SK-N-SH (cell line): ENCODE data around the gene ME1. TPM values are rescaled to one million over a fixed set of nuclear protein-coding genes. Genes with fewer than 3 reads are reported as not detected.

ENCODE experiments used
- CTCF ChIA-PET: fragments of 300-600, 350-600 bp; formaldehyde crosslinking; extraction: SDS; loops from one replicate; lab custom pipeline; 2021; lab: Yijun Ruan, JAX
- POLR2A ChIA-PET: fragments of 350-600 bp; sonication (Branson Sonifier 250); formaldehyde crosslinking; extraction: SDS; loops from one replicate; lab custom pipeline; 2020; ENCODE audit warnings: antibody characterized with exemption, inconsistent platforms; lab: Yijun Ruan, JAX
- DNase-seq: peaks from one replicate; pipeline ENCODE4 v3.0.0; 2012
- H2AFZ ChIP-seq: fragments of 200-600 bp; sonication (generic); 2 replicates; pipeline ENCODE4 v1.8.1; 2016; ENCODE audit warnings: antibody characterized with exemption, mild to moderate bottlenecking, low read depth
- H3F3A ChIP-seq: fragments of 200-600 bp; sonication (generic); replicated peaks from 2 replicates; pipeline ENCODE3; 2016; ENCODE audit warnings: antibody characterized with exemption, mild to moderate bottlenecking; ENCODE audit not compliant: insufficient read depth
- H3K27ac ChIP-seq, 2 experiments: fragments of 200-500 bp in 1 of 2; fragments of 200-600 bp in 1 of 2; sonication (Bioruptor generic) in 1 of 2; sonication (generic), shearing (Covaris generic) in 1 of 2; 2 replicates each; pipeline versions ENCODE4 v1.5.1 to v1.6.1; 2014 to 2016; ENCODE audit warnings: low read depth in 2 of 2, inconsistent platforms in 1 of 2, low read length in 1 of 2, mild to moderate bottlenecking in 1 of 2, mixed read lengths in 1 of 2
- H3K27me3 ChIP-seq: fragments of 200-600 bp; sonication (generic), shearing (Covaris generic); 2 replicates; pipeline ENCODE4 v1.6.1; 2016; ENCODE audit warnings: mixed run types; ENCODE audit not compliant: insufficient read depth
- H3K36me3 ChIP-seq, 2 experiments: fragments of 200-500 bp in 1 of 2; fragments of 200-600 bp in 1 of 2; sonication (Bioruptor generic) in 1 of 2; sonication (generic) in 1 of 2; replicated peaks in 1 of 2; 2 replicates each; pipeline versions ENCODE3 to v1.5.1; 2014 to 2016; ENCODE audit warnings: low read length in 1 of 2, mild to moderate bottlenecking in 1 of 2; ENCODE audit not compliant: insufficient read depth in 2 of 2, control insufficient read depth in 1 of 2
- H3K4me1 ChIP-seq, 2 experiments: fragments of 200-500 bp in 1 of 2; fragments of 200-600 bp in 1 of 2; sonication (Bioruptor generic) in 1 of 2; sonication (generic), shearing (Covaris generic) in 1 of 2; 2 replicates each; pipeline versions ENCODE4 v1.5.1 to v1.6.1; 2014 to 2016; ENCODE audit warnings: low read depth in 1 of 2, low read length in 1 of 2, mixed run types in 1 of 2; ENCODE audit not compliant: insufficient read depth in 2 of 2, control insufficient read depth in 1 of 2
- H3K4me2 ChIP-seq: fragments of 200-600 bp; sonication (generic), shearing (Covaris generic); 2 replicates; pipeline ENCODE4 v1.6.1; 2017; ENCODE audit warnings: mixed run types
- H3K4me3 ChIP-seq, 2 experiments: fragments of 200-500 bp in 1 of 2; fragments of 200-600 bp in 1 of 2; sonication (Bioruptor generic) in 1 of 2; sonication (generic), shearing (Covaris generic) in 1 of 2; 2 replicates each; pipeline versions ENCODE4 v1.5.1 to v1.8.1; 2014 to 2016; ENCODE audit warnings: low read depth in 2 of 2, inconsistent platforms in 1 of 2, low read length in 1 of 2, mild to moderate bottlenecking in 1 of 2, mixed read lengths in 1 of 2, moderate library complexity in 1 of 2
- H3K79me2 ChIP-seq: fragments of 200-600 bp; sonication (generic); 2 replicates; pipeline ENCODE4 v1.8.1; 2017; ENCODE audit warnings: mild to moderate bottlenecking; ENCODE audit not compliant: insufficient read depth
- H3K9ac ChIP-seq: fragments of 200-600 bp; sonication (generic); 2 replicates; pipeline ENCODE4 v1.6.1; 2017; ENCODE audit warnings: mixed run types
- H3K9me2 ChIP-seq: fragments of 200-600 bp; sonication (generic); 2 replicates; pipeline ENCODE4 v1.6.1; 2017; ENCODE audit warnings: mixed run types
- H3K9me3 ChIP-seq: fragments of 200-600 bp; sonication (generic); 2 replicates; pipeline ENCODE4 v1.6.1; 2017; ENCODE audit warnings: mixed run types, mild to moderate bottlenecking, moderate library complexity
- H4K20me1 ChIP-seq: fragments of 200-600 bp; sonication (generic); 2 replicates; pipeline ENCODE4 v1.6.1; 2017; ENCODE audit warnings: mild to moderate bottlenecking, mixed run types; ENCODE audit not compliant: insufficient read depth
- EP300 ChIP-seq, 2 experiments: IDR thresholded peaks; 2 replicates each; pipeline versions ENCODE4 v1.4.0 to v1.6.1; 2012; ENCODE audit warnings: borderline replicate concordance in 1 of 2, low read depth in 1 of 2, low read length in 1 of 2
- FOXJ3 ChIP-seq: sonication (generic); formaldehyde crosslinking; IDR thresholded peaks from 2 replicates; pipeline ENCODE4 v1.5.1; 2020; ENCODE audit warnings: mild to moderate bottlenecking, missing genetic modification reagents
- GABPA ChIP-seq: IDR thresholded peaks from 2 replicates; pipeline ENCODE4 v1.4.0; 2012; ENCODE audit warnings: low read depth, mild to moderate bottlenecking
- JUND ChIP-seq: IDR thresholded peaks from 2 replicates; pipeline ENCODE4 v1.4.0; 2012
- MEF2A ChIP-seq: IDR thresholded peaks from 2 replicates; pipeline ENCODE4 v1.4.0; 2012; ENCODE audit warnings: low read depth, borderline replicate concordance
- MXI1 ChIP-seq: IDR thresholded peaks from 2 replicates; pipeline ENCODE4 v1.6.1; 2012; ENCODE audit warnings: mild to moderate bottlenecking, low read depth, low read length, improper control_type of control experiment
- NRF1 ChIP-seq: IDR thresholded peaks from 2 replicates; pipeline ENCODE4 v1.6.1; 2012; ENCODE audit warnings: low read depth, mild to moderate bottlenecking, low read length
- POLR2AphosphoS5 ChIP-seq: IDR thresholded peaks from 2 replicates; pipeline ENCODE4 v1.6.1; 2012; ENCODE audit warnings: low read depth, low read length
- RAD21 ChIP-seq: IDR thresholded peaks from 2 replicates; pipeline ENCODE4 v1.6.1; 2012; ENCODE audit warnings: mild to moderate bottlenecking, low read length
- RCOR1 ChIP-seq: fragments of 150-350 bp; IDR thresholded peaks from 2 replicates; pipeline ENCODE4 v1.6.1; 2017; ENCODE audit warnings: antibody characterized with exemption, low read length
- SIN3A ChIP-seq: IDR thresholded peaks from 2 replicates; pipeline ENCODE4 v1.6.1; 2012; ENCODE audit warnings: low read depth, mild to moderate bottlenecking, low read length, moderate library complexity, borderline replicate concordance
- SMC3 ChIP-seq: IDR thresholded peaks from 2 replicates; pipeline ENCODE4 v1.6.1; 2012; ENCODE audit warnings: low read depth, low read length, improper control_type of control experiment
- TAF1 ChIP-seq: IDR thresholded peaks from 2 replicates; pipeline ENCODE4 v1.6.1; 2012; ENCODE audit warnings: low read depth, mild to moderate bottlenecking, low read length, moderate library complexity, borderline replicate concordance
- TCF12 ChIP-seq: IDR thresholded peaks from 2 replicates; pipeline ENCODE4 v1.4.0; 2012
- WGBS: methylation state at CpG from one replicate; pipeline ENCODE4 v1.1.6; 2017; ENCODE audit warnings: low lambda C conversion rate; 5-methylcytosine and 5-hydroxymethylcytosine counted together
- polyA plus RNA-seq, 3 experiments: library from polyadenylated mRNA; depleted of rRNA; stranded (reverse); fragments of >200 nt; gene quantifications; 2 replicates each; pipeline ENCODE4 v1.2.3, GENCODE V29; 2012
- TF ChIP-seq, protein P1 (sequence below): fragments of 200-600 bp; sonication (generic); IDR thresholded peaks from 2 replicates; pipeline ENCODE4 v1.6.1; 2017; ENCODE audit warnings: antibody characterized with exemption, mild to moderate bottlenecking, moderate library complexity
- TF ChIP-seq, protein P2 (sequence below): IDR thresholded peaks from 2 replicates; pipeline ENCODE4 v1.4.0; 2012; ENCODE audit warnings: low read depth, borderline replicate concordance

Gene ME1
- polyA plus RNA-seq, 1 of the 3 experiments (the other 2 are of a cell fraction): 4.9 TPM

DNA sequence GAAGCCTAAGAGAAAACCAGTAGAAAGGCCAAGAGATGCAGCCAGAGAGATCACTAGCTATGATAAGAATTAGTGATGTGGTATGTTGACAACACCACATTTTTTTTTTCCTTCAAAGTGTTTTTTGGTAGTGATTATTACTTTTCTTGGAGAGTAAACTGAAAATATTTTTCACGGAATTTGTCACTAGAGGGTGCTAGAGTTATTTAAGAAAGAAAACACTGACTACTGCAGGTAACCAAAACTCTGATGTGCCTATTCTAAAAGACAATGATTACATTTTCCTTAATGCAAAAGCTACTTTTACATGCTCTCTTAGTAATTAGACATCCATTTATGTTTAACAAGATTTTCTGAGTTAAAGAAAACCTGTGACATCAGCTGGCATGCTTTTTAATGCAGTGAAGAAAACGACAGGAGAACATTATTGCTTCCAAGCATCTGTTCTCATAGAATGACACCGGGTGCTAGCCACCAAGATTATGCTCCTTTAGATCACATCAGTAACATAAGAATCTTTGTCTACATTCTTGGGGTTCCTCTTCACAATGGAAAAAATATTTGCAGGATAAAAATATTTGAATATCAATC, 208.9 kb downstream of the ME1 start:
- Histone ChIP-seq H3K79me2 (no peaks in the 10 kb centered on the region), H2AFZ (no peak overlapping the region), H3K9ac (no peak overlapping the region), H3K36me3 (peaks cover 0 to 3% of the 10 kb centered on the region in 2 experiments), H3F3A (peaks cover 4% of the 10 kb centered on the region), H3K4me3 (no peak overlapping the region; a peak in 1 of 4 replicates), H3K27ac (no peak overlapping the region), H3K9me3 (no peaks in the 10 kb centered on the region), H3K9me2 (no peaks in the 10 kb centered on the region), H3K4me1 (peaks cover 0 to 1% of the 10 kb centered on the region in 2 experiments; a peak in 1 of 4 replicates), H3K4me2 (no peak overlapping the region), H3K27me3 (no peaks in the 10 kb centered on the region), H4K20me1 (no peaks in the 10 kb centered on the region)
- WGBS: 35% methylated on average over 3 of the region's 3 CpGs
- peak; percentile 80 for TF ChIP-seq RAD21
- no peak for TF ChIP-seq SIN3A
- peak; percentile 61 for TF ChIP-seq SMC3
- TF ChIP-seq, protein P1, sequence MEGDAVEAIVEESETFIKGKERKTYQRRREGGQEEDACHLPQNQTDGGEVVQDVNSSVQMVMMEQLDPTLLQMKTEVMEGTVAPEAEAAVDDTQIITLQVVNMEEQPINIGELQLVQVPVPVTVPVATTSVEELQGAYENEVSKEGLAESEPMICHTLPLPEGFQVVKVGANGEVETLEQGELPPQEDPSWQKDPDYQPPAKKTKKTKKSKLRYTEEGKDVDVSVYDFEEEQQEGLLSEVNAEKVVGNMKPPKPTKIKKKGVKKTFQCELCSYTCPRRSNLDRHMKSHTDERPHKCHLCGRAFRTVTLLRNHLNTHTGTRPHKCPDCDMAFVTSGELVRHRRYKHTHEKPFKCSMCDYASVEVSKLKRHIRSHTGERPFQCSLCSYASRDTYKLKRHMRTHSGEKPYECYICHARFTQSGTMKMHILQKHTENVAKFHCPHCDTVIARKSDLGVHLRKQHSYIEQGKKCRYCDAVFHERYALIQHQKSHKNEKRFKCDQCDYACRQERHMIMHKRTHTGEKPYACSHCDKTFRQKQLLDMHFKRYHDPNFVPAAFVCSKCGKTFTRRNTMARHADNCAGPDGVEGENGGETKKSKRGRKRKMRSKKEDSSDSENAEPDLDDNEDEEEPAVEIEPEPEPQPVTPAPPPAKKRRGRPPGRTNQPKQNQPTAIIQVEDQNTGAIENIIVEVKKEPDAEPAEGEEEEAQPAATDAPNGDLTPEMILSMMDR: peak; percentile 77
- DNase-seq: peak; percentile 28
- POLR2A ChIA-PET: no interaction called here
- CTCF ChIA-PET: interaction anchor here (0.6 to 13.0 kb wide), 53 partner anchors 9 to 1746 kb away, joined by 3 to 328 read pairs (median 4); partner anchors contain the start of genes CYB5R4, DOP1A, PRSS35 and RWDD2A

DNA sequence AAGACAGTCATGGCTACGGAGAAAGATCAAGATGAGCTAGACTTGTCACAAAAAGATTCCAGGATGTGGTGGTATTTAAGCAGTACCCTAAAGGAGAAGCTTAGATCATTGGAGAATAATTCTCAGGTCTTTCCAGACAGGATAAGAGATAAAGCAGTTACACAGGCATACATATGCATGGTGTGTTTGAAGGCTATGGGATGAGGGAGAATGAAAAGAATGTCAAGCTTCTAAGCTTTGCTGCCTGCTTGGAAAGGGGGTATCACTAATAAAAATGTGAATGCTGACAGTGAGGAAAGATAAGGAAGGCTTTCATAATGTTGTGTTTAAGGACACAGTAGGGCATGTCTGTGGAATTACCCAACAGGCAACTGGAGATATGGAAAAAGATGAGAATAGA, 209.6 kb downstream of the ME1 start:
- Histone ChIP-seq H3K27me3 (no peaks in the 10 kb centered on the region), H3K9me3 (no peaks in the 10 kb centered on the region), H3K9ac (no peak overlapping the region), H3F3A (no peaks in the 10 kb centered on the region), H4K20me1 (no peaks in the 10 kb centered on the region), H3K27ac (no peak overlapping the region), H3K36me3 (peaks cover 0 to 3% of the 10 kb centered on the region in 2 experiments), H3K79me2 (no peaks in the 10 kb centered on the region), H3K4me1 (peaks cover 0 to 3% of the 10 kb centered on the region in 2 experiments; a peak in 1 of 4 replicates), H3K4me3 (no peak overlapping the region), H3K4me2 (no peak overlapping the region), H3K9me2 (no peaks in the 10 kb centered on the region), H2AFZ (no peak overlapping the region)
- POLR2A ChIA-PET: no interaction called here
- CTCF ChIA-PET: interaction anchor here (0.6 to 13.0 kb wide), 36 partner anchors 10 to 1555 kb away, joined by 3 to 328 read pairs (median 4); partner anchors contain the start of genes DOP1A, PRSS35, RWDD2A and UBE3D
- TF ChIP-seq RAD21 (no peak), TCF12 (no peak), EP300 (IDR thresholded peaks at IDR 0.05; ENCODE audit: borderline replicate concordance in 1 of 2, low read depth in 1 of 2, low read length in 1 of 2) (no peak), MEF2A (no peak), FOXJ3 (CRISPR knock-in tag) (no peak), SMC3 (no peak), POLR2AphosphoS5 (no peak), TAF1 (no peak), RCOR1 (no peak), GABPA (no peak), NRF1 (no peak), JUND (no peak), SIN3A (no peak), MXI1 (no peak)
- TF ChIP-seq, protein P1: no peak
- TF ChIP-seq, protein P2, sequence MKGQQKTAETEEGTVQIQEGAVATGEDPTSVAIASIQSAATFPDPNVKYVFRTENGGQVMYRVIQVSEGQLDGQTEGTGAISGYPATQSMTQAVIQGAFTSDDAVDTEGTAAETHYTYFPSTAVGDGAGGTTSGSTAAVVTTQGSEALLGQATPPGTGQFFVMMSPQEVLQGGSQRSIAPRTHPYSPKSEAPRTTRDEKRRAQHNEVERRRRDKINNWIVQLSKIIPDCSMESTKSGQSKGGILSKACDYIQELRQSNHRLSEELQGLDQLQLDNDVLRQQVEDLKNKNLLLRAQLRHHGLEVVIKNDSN: no peak
- WGBS: 84% methylated on average over 1 of the region's 1 CpG
- DNase-seq: no peak
